Activated T-cell treated with anti-CD3 and anti-CD28 coated beads, Interleukin-2, amount 50 U/mL, for 24 hours (primary cell): ENCODE data around the gene KRTAP12-1.
"Not testable (repeated sequence)": the region's sequence is repeated elsewhere in the genome, so short reads cannot be mapped to it uniquely, and the experiment has no call there.

Experiments used
- DNase-seq: peaks from one replicate; pipeline ENCODE4 v3.0.0-alpha.2; 2020
- H3K27ac Mint-ChIP-seq: 2 replicates; pipeline ENCODE4 v1.8.0; 2020; ENCODE audit warnings: mild to moderate bottlenecking, mixed read lengths
- H3K27me3 Mint-ChIP-seq: 2 replicates; pipeline ENCODE4 v1.8.0; 2020; ENCODE audit warnings: mixed read lengths
- H3K36me3 Mint-ChIP-seq: 2 replicates; pipeline ENCODE4 v1.8.0; 2020; ENCODE audit warnings: low read depth, mixed read lengths
- H3K4me1 Mint-ChIP-seq: 2 replicates; pipeline ENCODE4 v1.8.0; 2020; ENCODE audit warnings: low read depth, mixed read lengths
- H3K4me3 Mint-ChIP-seq: 2 replicates; pipeline ENCODE4 v1.8.0; 2020; ENCODE audit warnings: mild to moderate bottlenecking, moderate library complexity, mixed read lengths
- H3K9me3 Mint-ChIP-seq: 2 replicates; pipeline ENCODE4 v1.8.0; 2020; ENCODE audit warnings: mixed read lengths

KRTAP12-1 gene

DNA sequence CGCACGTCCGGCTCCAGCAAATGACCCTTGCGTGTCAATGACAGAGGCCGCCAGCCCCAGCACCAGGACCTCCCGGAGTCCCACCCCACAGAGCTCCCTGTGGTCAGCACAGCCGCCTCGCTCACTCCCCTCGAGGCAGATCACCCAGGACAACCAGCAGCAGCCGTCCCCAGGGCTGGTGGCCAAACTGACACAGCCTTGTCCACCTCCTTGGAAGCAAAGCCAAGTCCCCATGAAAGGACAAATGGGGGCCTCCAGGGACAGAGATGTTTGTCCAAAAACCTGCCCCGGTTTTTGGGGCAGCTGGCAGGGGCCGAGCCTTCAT is 42.7 kb downstream of the KRTAP12-1 start:
- Mint-ChIP-seq H3K4me3 (no peak overlapping the region), H3K27me3 (peaks cover 9% of the 10 kb centered on the region), H3K4me1 (no peaks in the 10 kb centered on the region), H3K36me3 (peaks cover 2% of the 10 kb centered on the region), H3K9me3 (peaks cover 30% of the 10 kb centered on the region), H3K27ac (no peak overlapping the region)
- DNase-seq, result no peak

DNA sequence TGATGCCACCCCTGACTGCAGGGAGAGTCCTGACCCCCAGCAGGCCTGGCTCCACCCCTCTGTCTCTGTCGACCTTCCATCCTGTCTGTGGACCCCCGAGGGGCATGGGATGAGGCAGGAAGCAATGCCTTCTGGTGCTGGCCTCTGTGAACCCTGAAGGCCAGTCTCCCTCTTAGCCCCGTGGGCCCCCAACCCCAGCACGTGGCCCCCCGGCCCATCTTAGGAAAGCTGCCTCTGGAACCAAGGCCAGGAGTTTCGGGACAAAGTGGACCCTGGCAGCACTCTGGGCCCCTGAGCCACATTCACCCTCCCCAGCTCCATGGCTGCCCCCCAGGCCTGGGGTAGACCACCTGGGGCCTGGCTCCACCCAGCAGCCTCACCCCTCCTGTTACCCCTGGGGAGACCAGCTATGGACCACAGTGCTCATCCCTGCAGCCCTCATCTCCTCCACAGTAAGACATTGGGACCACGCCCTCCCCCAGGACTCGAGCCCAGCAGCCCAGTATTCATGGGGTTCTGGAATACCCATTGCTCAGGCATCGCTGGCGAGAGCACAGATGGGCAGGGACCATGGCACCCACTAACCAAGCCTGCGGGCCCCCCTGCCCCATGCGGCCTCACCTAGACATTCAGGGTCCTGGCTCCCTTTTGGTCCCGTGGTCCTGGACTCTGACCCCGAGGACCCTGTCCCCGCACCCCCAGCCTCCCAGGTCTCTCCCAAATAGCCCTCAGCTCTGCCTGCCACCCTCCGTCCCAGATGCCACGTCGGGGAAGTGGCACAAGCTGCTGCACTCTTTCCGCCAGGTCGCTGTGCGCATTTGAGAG is 43.2 kb downstream of the KRTAP12-1 start:
- H3K27ac Mint-ChIP-seq, DNase-seq, H3K4me1 Mint-ChIP-seq, H3K27me3 Mint-ChIP-seq, H3K4me3 Mint-ChIP-seq, H3K36me3 Mint-ChIP-seq: not testable (repeated sequence)
- H3K9me3 Mint-ChIP-seq, result peaks cover 24% of the 10 kb centered on the region

DNA sequence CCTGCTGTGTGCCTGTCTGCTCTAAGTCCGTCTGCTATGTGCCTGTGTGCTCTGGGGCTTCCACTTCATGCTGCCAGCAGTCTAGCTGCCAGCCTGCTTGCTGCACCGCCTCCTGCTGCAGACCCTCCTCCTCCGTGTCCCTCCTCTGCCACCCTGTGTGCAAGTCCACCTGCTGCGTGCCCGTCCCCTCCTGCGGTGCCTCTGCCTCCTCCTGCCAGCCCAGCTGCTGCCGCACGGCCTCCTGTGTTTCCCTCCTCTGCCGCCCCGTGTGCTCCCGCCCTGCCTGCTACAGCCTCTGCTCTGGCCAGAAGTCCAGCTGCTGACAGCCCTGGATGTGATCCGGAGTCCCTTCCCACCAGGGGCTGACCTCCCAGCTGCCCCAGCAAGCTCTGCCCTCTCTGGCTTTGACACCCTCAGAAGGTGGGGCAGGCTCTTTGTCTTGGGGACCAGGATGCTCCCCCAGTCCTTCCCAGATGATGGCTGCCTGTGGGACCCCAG is 44.1 kb downstream of the KRTAP12-1 start:
- not testable (repeated sequence) for H3K27me3 Mint-ChIP-seq, H3K27ac Mint-ChIP-seq, H3K4me3 Mint-ChIP-seq, H3K4me1 Mint-ChIP-seq, DNase-seq, H3K36me3 Mint-ChIP-seq
- H3K9me3 Mint-ChIP-seq, result peaks cover 20% of the 10 kb centered on the region

DNA sequence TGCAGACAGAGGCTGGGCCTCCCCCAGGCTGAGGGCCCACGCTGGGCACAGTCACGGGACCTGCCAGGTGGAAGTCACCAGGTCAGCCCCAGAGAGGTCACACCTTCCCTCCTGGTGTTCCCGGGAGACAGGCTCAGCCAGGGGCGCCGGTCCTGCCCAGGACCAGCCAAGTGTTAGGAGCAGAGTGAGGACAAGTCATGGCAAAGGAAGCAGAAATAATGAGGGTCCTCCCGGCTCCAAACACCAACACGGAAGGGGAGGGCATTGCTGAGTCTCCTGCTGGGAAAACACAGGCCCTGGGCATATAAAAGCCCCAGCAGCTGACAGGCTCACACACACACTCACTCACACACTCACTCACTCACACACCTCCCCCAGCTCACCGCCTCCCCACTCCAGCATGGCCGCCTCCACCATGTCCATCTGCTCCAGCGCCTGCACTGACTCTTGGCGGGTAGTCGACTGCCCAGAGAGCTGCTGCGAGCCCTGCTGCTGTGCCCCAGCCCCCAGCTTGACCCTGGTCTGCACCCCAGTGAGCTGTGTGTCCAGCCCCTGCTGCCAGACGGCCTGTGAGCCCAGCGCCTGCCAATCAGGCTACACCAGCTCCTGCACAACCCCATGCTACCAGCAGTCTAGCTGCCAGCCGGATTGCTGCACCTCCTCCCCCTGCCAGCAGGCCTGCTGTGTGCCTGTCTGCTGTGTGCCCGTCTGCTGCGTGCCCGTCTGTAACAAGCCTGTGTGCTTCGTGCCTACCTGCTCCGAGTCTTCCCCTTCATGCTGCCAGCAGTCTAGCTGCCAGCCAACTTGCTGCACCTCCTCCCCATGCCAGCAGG is 44.7 kb downstream of the KRTAP12-1 start, which contains the start of gene KRTAP10-10:
KRTAP10-10 (plus strand) TSS at position 339 of the 833 bp plus-strand sequence; CDS start at position 401, 62 bp downstream.
- Mint-ChIP-seq H3K27ac (no peak within 1 kb of the TSS), H3K4me3 (no peak within 1 kb of the TSS), H3K36me3 (no peaks in the 10 kb centered on the region), H3K27me3 (peaks cover 9% of the 10 kb centered on the region), H3K4me1 (no peaks in the 10 kb centered on the region), H3K9me3 (peaks cover 19% of the 10 kb centered on the region)
- DNase-seq, result no peak

DNA sequence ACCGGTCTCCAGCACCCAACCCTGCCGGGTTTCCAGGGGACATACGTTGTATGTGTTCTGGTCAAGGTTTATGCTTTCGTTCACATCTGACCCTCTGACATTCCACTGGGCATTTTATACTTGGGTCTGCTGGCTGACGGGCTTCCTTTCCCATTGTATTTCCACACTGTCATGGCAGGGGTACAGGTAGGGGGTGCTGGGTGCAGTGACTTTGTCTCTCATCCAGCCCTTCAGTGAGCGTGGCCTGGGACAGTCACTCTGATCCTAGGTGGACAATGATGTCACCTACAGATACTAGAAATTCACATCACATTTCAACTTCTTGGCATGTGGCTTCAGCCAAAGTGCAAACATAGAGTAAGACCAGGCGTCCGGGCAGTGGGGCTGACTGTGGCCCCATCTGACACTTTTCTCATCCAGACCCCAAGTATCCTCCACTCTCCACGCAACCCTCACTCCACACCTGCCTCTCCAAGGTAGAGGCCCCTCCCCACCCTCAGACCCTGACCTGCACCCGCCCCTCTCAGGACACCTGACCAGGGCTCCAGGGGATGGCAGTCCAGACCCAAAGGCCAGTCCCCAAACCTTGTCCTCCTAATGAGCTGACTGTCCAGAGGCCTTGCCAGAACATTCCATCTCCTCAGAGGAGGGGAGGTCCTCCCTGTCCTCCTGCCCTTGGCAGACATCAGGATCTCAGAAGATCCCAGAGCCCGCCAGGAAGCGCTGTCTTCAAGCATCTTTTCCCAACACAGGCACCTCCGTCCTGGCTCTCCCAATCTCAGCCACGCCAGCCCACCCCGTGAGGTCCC is 45.5 kb downstream of the KRTAP12-1 start:
- Mint-ChIP-seq H3K27ac (no peak overlapping the region), H3K4me3 (no peak overlapping the region)
- DNase-seq, result no peak

DNA sequence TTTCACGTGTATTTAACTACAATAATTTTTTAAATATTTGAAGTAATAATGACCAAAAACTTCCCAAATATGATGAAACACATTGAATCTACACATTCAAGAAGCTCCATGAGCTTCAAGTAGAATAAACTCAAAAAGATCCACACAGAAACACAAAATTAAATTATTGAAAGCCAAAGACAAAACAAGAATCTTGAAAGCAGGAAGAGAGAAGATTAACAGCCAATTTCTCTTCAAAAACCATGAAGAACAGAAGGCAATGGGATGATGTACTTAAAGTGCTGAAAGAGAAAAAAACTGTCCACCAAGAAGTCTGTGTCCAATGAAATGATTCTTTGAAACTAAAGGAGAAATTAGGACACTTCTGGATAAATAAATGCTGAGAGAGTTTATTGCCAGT is 49.9 kb downstream of the KRTAP12-1 start:
- no peak for DNase-seq
- Mint-ChIP-seq H3K9me3 (peaks cover 28% of the 10 kb centered on the region), H3K27me3 (no peaks in the 10 kb centered on the region), H3K27ac (no peak overlapping the region), H3K36me3 (peaks cover 3% of the 10 kb centered on the region), H3K4me3 (no peak overlapping the region), H3K4me1 (peaks cover 18% of the 10 kb centered on the region)

More for the DNA sequence above, 45.5 kb downstream of the KRTAP12-1 start:
- peaks cover 9% of the 10 kb centered on the region for H3K27me3 Mint-ChIP-seq
- H3K9me3 Mint-ChIP-seq, result peaks cover 22% of the 10 kb centered on the region
- H3K4me1 Mint-ChIP-seq, result no peaks in the 10 kb centered on the region
- no peaks in the 10 kb centered on the region for H3K36me3 Mint-ChIP-seq
